ENCODE results near the gene AFF2.

AFF2 gene

GRCh38 chrX:148507418-148507817 is 7.0 kb downstream of the AFF2 start:
- DNase-seq (ENCODE audit: extremely low spot score), result no peak
- ChIA-PET CTCF (no interaction called here), POLR2A (no interaction called here)
- TF ChIP-seq HDGF (IDR thresholded peaks at IDR 0.05; ENCODE audit: borderline replicate concordance), result no peak
- no peak for TF ChIP-seq FOXA1 (IDR thresholded peaks at IDR 0.05)
- TF ChIP-seq ZNF384 (IDR thresholded peaks at IDR 0.05), result no peak
- no peak for TF ChIP-seq L3MBTL2 (conservative IDR thresholded peaks at IDR 0.05)
- no peak for TF ChIP-seq BHLHE40 (IDR thresholded peaks at IDR 0.05; ENCODE audit: borderline replicate concordance)

GRCh38 chrX:148512453-148512852 is 12.0 kb downstream of the AFF2 start:
- TF ChIP-seq BHLHE40 (IDR thresholded peaks at IDR 0.05; ENCODE audit: borderline replicate concordance), result no peak
- no peak for TF ChIP-seq TARDBP (IDR thresholded peaks at IDR 0.05)
- TF ChIP-seq ZNF384 (IDR thresholded peaks at IDR 0.05), result no peak
- TF ChIP-seq CTBP1 (IDR thresholded peaks at IDR 0.05; ENCODE audit: borderline replicate concordance), result no peak
- TF ChIP-seq L3MBTL2 (conservative IDR thresholded peaks at IDR 0.05), result no peak
- no peak for TF ChIP-seq ELF4 (IDR thresholded peaks at IDR 0.05)
- TF ChIP-seq PKNOX1 (IDR thresholded peaks at IDR 0.05), result no peak

GRCh38 chrX:148513661-148514060 is 13.2 kb downstream of the AFF2 start:
- POLR2A ChIA-PET, result no interaction called here
- no peak for DNase-seq (ENCODE audit: extremely low spot score)
- TF ChIP-seq ELF4 (IDR thresholded peaks at IDR 0.05) (no peak), SP1 (IDR thresholded peaks at IDR 0.05) (no peak), ZNF384 (IDR thresholded peaks at IDR 0.05) (no peak), NFRKB (IDR thresholded peaks at IDR 0.05) (no peak), LEF1 (IDR thresholded peaks at IDR 0.05; ENCODE audit: borderline replicate concordance) (no peak), PKNOX1 (IDR thresholded peaks at IDR 0.05) (no peak), TARDBP (IDR thresholded peaks at IDR 0.05) (no peak)
- CTCF ChIA-PET, result no interaction called here

More at GRCh38 chrX:148512453-148512852, 12.0 kb downstream of the AFF2 start:
- DNase-seq (ENCODE audit: extremely low spot score), result no peak
- CTCF ChIA-PET, result no interaction called here
- POLR2A ChIA-PET, result no interaction called here

- DNase-seq (ENCODE audit: extremely low spot score), result no peak
Observed at GRCh38 chrX:148517176-148517575, 16.8 kb downstream of the AFF2 start.

DNA sequence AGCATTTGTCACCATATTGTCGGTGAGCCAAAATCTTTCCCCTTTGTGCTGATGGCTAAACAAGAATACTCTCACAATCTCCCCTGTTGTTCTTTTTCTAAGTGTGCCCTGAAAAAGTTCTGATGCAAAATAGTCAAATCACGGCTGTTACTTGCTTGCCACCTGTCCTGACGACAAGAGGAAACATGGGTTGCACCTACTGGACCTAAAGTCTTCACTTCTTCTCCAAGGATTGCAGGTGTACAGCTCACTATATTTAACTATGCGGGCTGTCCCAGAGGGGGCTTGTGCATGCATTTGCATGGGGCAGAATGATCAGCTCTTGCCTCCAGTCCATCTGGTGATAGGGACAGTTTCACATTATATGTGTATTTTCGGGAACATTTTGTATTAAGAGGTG is 21.6 kb downstream of the AFF2 start:
- CTCF ChIA-PET, result no interaction called here
- TF ChIP-seq ZNF384 (IDR thresholded peaks at IDR 0.05), result no peak
- no peak for TF ChIP-seq BHLHE40 (IDR thresholded peaks at IDR 0.05; ENCODE audit: borderline replicate concordance)
- TF ChIP-seq SUZ12 (IDR thresholded peaks at IDR 0.05), result no peak
- TF ChIP-seq FOXA1 (IDR thresholded peaks at IDR 0.05), result no peak
- TF ChIP-seq ARNT (IDR thresholded peaks at IDR 0.05), result no peak
- no peak for TF ChIP-seq HDGF (IDR thresholded peaks at IDR 0.05; ENCODE audit: borderline replicate concordance)
- no peak for TF ChIP-seq LEF1 (IDR thresholded peaks at IDR 0.05; ENCODE audit: borderline replicate concordance)
- no peak for TF ChIP-seq ELF4 (IDR thresholded peaks at IDR 0.05)
- no peak for TF ChIP-seq CTBP1 (IDR thresholded peaks at IDR 0.05; ENCODE audit: borderline replicate concordance)
- TF ChIP-seq L3MBTL2 (conservative IDR thresholded peaks at IDR 0.05), result no peak
- no peak for TF ChIP-seq TARDBP (IDR thresholded peaks at IDR 0.05)
- TF ChIP-seq PKNOX1 (IDR thresholded peaks at IDR 0.05), result no peak
- no peak for TF ChIP-seq FOXK2 (IDR thresholded peaks at IDR 0.05)
- TF ChIP-seq FOXM1 (IDR thresholded peaks at IDR 0.05; ENCODE audit: borderline replicate concordance), result no peak
- TF ChIP-seq NFRKB (IDR thresholded peaks at IDR 0.05), result no peak
- no peak for TF ChIP-seq SP1 (IDR thresholded peaks at IDR 0.05)
- no peak for DNase-seq (ENCODE audit: extremely low spot score)
- POLR2A ChIA-PET, result no interaction called here

More at GRCh38 chrX:148517176-148517575, 16.8 kb downstream of the AFF2 start:
- no peak for TF ChIP-seq TARDBP (IDR thresholded peaks at IDR 0.05)
- no peak for TF ChIP-seq ELF4 (IDR thresholded peaks at IDR 0.05)
- TF ChIP-seq SP1 (IDR thresholded peaks at IDR 0.05), result no peak
- TF ChIP-seq SUZ12 (IDR thresholded peaks at IDR 0.05), result no peak
- no peak for TF ChIP-seq LEF1 (IDR thresholded peaks at IDR 0.05; ENCODE audit: borderline replicate concordance)
- TF ChIP-seq BHLHE40 (IDR thresholded peaks at IDR 0.05; ENCODE audit: borderline replicate concordance), result no peak
- no peak for TF ChIP-seq FOXM1 (IDR thresholded peaks at IDR 0.05; ENCODE audit: borderline replicate concordance)
- TF ChIP-seq NFRKB (IDR thresholded peaks at IDR 0.05), result no peak
- no peak for TF ChIP-seq FOXK2 (IDR thresholded peaks at IDR 0.05)
- no peak for TF ChIP-seq PKNOX1 (IDR thresholded peaks at IDR 0.05)
- TF ChIP-seq FOXA1 (IDR thresholded peaks at IDR 0.05), result no peak
- TF ChIP-seq L3MBTL2 (conservative IDR thresholded peaks at IDR 0.05), result no peak
- no peak for TF ChIP-seq ZNF384 (IDR thresholded peaks at IDR 0.05)
- POLR2A ChIA-PET, result no interaction called here
- CTCF ChIA-PET, result interaction anchor here (1.6 kb wide), 1 partner anchor 13 kb away, joined by 4 read pairs; no protein-coding TSS in a partner anchor

DNA sequence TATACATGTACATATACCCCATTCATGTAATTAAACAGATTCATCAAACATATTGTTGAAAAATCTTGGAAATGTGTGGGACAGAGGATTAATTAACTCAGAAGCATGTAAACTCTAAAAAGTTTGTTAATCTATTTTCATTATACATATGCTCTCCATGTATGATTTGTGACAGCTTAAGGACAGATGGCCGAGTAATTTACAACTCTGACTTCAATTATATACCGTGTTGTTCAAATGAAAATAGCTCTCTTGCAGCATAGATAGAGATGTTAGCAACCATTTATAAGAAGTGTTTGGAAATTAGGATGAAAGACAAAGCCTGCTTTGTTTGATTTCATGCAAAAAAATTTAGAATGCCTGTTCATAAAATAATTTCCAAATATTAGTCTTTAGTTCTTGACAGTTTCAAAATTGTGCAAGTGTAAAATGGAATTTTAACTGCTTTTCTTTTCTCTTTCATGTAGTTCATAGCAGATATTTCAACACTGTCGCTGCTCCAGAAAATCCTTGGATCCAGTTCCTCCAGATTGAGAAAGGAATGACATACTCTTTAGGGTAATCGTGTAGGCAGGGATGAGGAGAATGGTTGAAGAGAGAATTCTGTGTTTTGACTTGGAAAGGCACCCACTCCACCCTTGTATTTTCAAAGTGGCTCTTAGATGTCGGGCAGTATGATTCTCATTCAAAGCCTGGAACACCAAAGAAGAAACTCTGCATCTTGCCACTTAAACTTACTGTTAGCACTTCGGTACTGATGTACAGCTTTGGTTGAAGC is 23.1 kb downstream of the AFF2 start:
- TF ChIP-seq TARDBP (IDR thresholded peaks at IDR 0.05) (no peak), HDGF (IDR thresholded peaks at IDR 0.05; ENCODE audit: borderline replicate concordance) (no peak), PKNOX1 (IDR thresholded peaks at IDR 0.05) (no peak), FOXM1 (IDR thresholded peaks at IDR 0.05; ENCODE audit: borderline replicate concordance) (no peak), SUZ12 (IDR thresholded peaks at IDR 0.05) (no peak), FOXK2 (IDR thresholded peaks at IDR 0.05) (no peak), SP1 (IDR thresholded peaks at IDR 0.05) (no peak), FOXA1 (IDR thresholded peaks at IDR 0.05) (no peak), LEF1 (IDR thresholded peaks at IDR 0.05; ENCODE audit: borderline replicate concordance) (no peak)
- CTCF ChIA-PET, result no interaction called here
- POLR2A ChIA-PET, result no interaction called here
- DNase-seq (ENCODE audit: extremely low spot score), result no peak
